ENCODE results near the gene EPHB1. TPM values are rescaled to one million over a fixed set of nuclear protein-coding genes. Genes with fewer than 3 reads are reported as not detected.

Gene EPHB1
- total RNA-seq, 2 donors from 2014 or later, result 0.68 to 0.71 TPM

DNA sequence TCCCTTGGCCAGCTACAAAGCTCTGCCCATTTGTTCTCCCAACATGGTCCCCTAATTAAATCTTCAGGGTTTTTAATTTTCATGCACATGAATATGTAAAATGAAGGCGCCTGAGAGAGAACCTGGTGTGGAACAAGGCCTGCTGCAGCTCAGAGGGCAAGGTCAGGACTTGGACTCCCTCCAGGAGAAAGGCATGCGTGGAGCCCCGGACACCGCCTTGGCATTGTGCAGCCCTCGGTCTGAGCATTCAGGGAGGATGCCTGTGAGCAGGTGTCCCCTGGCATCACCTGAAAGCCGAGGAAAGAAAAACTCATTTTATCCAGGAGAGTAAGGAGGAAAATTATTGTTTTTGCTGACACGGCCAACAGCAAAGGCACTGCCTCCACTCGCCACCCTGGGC is 33.8 kb upstream of the EPHB1 start:
- Histone ChIP-seq H3K4me3 (no peak overlapping the region), H3K9me3 (no peaks in the 10 kb centered on the region), H3K4me1 (ENCODE audit: control insufficient read depth in 1 of 2, low read depth in 2 of 2) (no peaks in the 10 kb centered on the region), H3K27ac (no peak overlapping the region), H3K36me3 (no peaks in the 10 kb centered on the region), H3K27me3 (replicated peaks; ENCODE audit: insufficient read depth) (no peaks in the 10 kb centered on the region)
- TF ChIP-seq, protein P1, sequence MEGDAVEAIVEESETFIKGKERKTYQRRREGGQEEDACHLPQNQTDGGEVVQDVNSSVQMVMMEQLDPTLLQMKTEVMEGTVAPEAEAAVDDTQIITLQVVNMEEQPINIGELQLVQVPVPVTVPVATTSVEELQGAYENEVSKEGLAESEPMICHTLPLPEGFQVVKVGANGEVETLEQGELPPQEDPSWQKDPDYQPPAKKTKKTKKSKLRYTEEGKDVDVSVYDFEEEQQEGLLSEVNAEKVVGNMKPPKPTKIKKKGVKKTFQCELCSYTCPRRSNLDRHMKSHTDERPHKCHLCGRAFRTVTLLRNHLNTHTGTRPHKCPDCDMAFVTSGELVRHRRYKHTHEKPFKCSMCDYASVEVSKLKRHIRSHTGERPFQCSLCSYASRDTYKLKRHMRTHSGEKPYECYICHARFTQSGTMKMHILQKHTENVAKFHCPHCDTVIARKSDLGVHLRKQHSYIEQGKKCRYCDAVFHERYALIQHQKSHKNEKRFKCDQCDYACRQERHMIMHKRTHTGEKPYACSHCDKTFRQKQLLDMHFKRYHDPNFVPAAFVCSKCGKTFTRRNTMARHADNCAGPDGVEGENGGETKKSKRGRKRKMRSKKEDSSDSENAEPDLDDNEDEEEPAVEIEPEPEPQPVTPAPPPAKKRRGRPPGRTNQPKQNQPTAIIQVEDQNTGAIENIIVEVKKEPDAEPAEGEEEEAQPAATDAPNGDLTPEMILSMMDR (IDR thresholded peaks at IDR 0.05), result no peak
- DNase-seq (ENCODE audit: low spot score), result no peak
- no peak for ATAC-seq (ENCODE audit: insufficient number of reproducible peaks, low FRiP score, low read depth)

DNA sequence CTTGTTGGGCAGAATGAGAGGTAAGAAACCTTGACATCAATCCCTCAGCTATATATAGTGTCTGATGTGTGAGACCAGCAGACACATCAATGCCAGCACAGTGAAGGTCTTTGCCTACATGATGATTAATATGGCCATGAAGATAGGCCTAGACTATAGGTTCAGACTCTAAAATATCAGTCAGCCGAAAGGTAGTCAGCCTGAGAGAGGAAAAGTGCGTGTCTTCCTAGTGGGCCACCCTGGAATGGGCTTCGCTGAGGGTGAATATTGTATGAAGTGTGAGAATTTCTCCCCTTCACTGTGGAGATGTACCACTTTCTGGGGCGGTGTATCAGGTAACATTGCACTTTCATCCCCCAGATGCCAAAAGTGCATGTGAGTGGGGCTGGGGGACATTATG is 33.0 kb upstream of the EPHB1 start:
- ATAC-seq (ENCODE audit: insufficient number of reproducible peaks, low FRiP score, low read depth), result no peak
- no peak overlapping the region for H3K27ac ChIP-seq
- no peaks in the 10 kb centered on the region for H3K4me1 ChIP-seq (ENCODE audit: control insufficient read depth in 1 of 2, low read depth in 2 of 2)
- no peaks in the 10 kb centered on the region for H3K9me3 ChIP-seq
- no peak overlapping the region for H3K4me3 ChIP-seq
- H3K27me3 ChIP-seq (replicated peaks; ENCODE audit: insufficient read depth), result no peaks in the 10 kb centered on the region
- no peak for DNase-seq (ENCODE audit: low spot score)
- no peaks in the 10 kb centered on the region for H3K36me3 ChIP-seq
- TF ChIP-seq, protein P1 (IDR thresholded peaks at IDR 0.05), result no peak

DNA sequence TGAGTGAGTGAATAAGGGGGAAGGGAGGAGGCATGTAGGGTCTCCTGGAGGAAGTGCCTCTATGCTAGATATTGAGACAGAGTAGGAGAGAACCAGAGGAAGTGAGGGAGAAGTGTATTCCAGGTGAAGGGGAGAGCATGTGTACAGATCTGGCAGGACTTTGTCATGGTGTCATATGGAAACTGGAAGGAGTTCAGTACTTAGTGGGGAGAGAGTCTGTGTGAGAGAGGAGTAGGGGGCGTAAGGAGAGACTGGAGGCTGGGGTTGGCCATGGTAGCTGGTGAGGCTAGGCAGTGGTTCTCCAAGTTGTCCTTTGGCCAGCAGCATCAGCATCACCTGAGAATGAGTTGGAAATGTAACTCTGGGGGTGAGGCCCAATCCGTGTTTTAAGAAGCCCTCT is 29.6 kb upstream of the EPHB1 start:
- Histone ChIP-seq H3K4me1 (ENCODE audit: control insufficient read depth in 1 of 2, low read depth in 2 of 2) (no peaks in the 10 kb centered on the region), H3K9me3 (no peaks in the 10 kb centered on the region), H3K27ac (no peak overlapping the region), H3K27me3 (replicated peaks; ENCODE audit: insufficient read depth) (no peaks in the 10 kb centered on the region), H3K4me3 (no peak overlapping the region), H3K36me3 (no peaks in the 10 kb centered on the region)
- no peak for DNase-seq (ENCODE audit: low spot score)
- ATAC-seq (ENCODE audit: insufficient number of reproducible peaks, low FRiP score, low read depth), result no peak
- TF ChIP-seq, protein P1 (IDR thresholded peaks at IDR 0.05), result no peak

DNA sequence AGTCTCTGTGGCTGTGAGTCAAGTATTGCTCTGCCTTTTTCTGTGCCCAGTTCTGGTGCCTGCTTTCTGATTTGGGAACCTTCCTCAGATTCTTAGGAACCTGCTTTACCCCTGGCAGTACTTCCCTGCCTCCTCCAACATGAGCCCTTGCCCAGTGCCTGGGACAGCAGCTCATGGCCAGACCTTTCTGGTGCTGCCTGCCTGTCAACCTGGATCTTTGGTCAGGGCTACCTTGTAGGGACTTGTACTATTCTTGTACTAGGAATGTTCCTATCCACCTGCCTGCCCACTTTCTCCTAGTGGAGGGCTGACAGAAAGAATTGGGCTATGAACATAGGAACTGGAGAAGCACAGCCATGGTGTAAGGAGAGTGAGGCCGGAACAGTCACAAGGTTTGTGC is 28.8 kb upstream of the EPHB1 start:
- no peak for ATAC-seq (ENCODE audit: insufficient number of reproducible peaks, low FRiP score, low read depth)
- no peaks in the 10 kb centered on the region for H3K4me1 ChIP-seq (ENCODE audit: control insufficient read depth in 1 of 2, low read depth in 2 of 2)
- DNase-seq (ENCODE audit: low spot score), result no peak
- no peak overlapping the region for H3K4me3 ChIP-seq
- no peaks in the 10 kb centered on the region for H3K36me3 ChIP-seq
- H3K9me3 ChIP-seq, result no peaks in the 10 kb centered on the region
- TF ChIP-seq, protein P1 (IDR thresholded peaks at IDR 0.05), result no peak
- H3K27me3 ChIP-seq (replicated peaks; ENCODE audit: insufficient read depth), result no peaks in the 10 kb centered on the region
- no peak overlapping the region for H3K27ac ChIP-seq

DNA sequence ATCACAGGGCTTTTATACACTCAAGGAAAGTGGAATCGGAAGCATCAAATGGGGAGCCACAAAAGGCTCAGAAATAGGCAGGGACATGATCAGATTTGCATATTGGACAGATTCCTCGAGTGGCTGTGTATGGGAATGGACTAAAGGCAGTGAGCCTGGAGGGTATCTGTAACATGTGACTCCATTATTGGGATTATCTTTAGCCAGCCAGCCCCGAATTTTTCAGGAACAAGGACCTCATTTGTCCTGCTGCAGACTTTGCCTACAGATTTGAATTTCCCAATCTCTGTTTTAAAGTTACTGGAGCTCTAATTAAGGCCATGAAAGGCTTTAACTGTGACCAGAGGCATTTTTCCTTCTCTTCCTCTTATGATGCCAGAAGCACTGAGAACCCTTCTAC is 26.9 kb upstream of the EPHB1 start:
- Histone ChIP-seq H3K27me3 (replicated peaks; ENCODE audit: insufficient read depth) (no peaks in the 10 kb centered on the region), H3K9me3 (no peaks in the 10 kb centered on the region), H3K4me1 (ENCODE audit: control insufficient read depth in 1 of 2, low read depth in 2 of 2) (no peaks in the 10 kb centered on the region), H3K36me3 (no peaks in the 10 kb centered on the region), H3K4me3 (no peak overlapping the region), H3K27ac (no peak overlapping the region)
- ATAC-seq (ENCODE audit: insufficient number of reproducible peaks, low FRiP score, low read depth) (no peak), DNase-seq (ENCODE audit: low spot score) (no peak)
- TF ChIP-seq, protein P1 (IDR thresholded peaks at IDR 0.05), result no peak
